ENCODE measurements around the gene HERC3. TPM values are rescaled to one million over a fixed set of nuclear protein-coding genes. Genes with fewer than 3 reads are reported as not detected.
"Not testable (repeated sequence)": the region's sequence is repeated elsewhere in the genome, so short reads cannot be mapped to it uniquely, and the experiment has no call there.

HERC3 gene
- polyA plus RNA-seq, 3 donors, result 30.5 to 36.9 (median 36.7) TPM

GRCh38 chr4:88609387-88609786 is 17.1 kb downstream of the HERC3 start:
- Mint-ChIP-seq H3K36me3 (peaks cover 62 to 76% of the 10 kb centered on the region in 2 donors), H3K27ac (peak overlapping the region in 6 of 7 donors; percentile 18 to 76 (median 55)), H3K4me1 (peaks cover 44% of the 10 kb centered on the region), H3K4me3 (no peak overlapping the region), H3K9me3 (peaks cover 0 to 10% (median 6%) of the 10 kb centered on the region in 7 donors), H3K27me3 (ENCODE audit: low read depth in 3 of 3) (no peaks in the 10 kb centered on the region)
- H2AFZ ChIP-seq (ENCODE audit: insufficient read depth, low read depth, low read length, poor library complexity, severe bottlenecking), result no peak overlapping the region
- no peak overlapping the region for H3K4me3 ChIP-seq (replicated peaks in 1 of 3; ENCODE audit: low read depth in 2 of 3, low read length in 3 of 3)
- H3K9me3 ChIP-seq (replicated peaks in 1 of 2; ENCODE audit: control insufficient read depth in 1 of 2, insufficient read depth in 1 of 2, low read length in 2 of 2), result peaks cover 0 to 3% of the 10 kb centered on the region in 2 donors
- intact Hi-C loops (cut with micrococcal nuclease), result no loop called here
- H3K4me2 ChIP-seq (replicated peaks; ENCODE audit: extremely low read depth, low read length, poor library complexity, severe bottlenecking), result no peak overlapping the region
- peak overlapping the region in 1 of 2 donors; percentile 63 for H3K27ac ChIP-seq (ENCODE audit: low read depth in 1 of 2, low read length in 2 of 2)
- no peak for TF ChIP-seq CTCF (IDR thresholded peaks at IDR 0.05)
- H3K9ac ChIP-seq (ENCODE audit: insufficient read depth, low read length, poor library complexity, severe bottlenecking), result no peak overlapping the region
- H3K79me2 ChIP-seq (ENCODE audit: insufficient read depth, low read length), result peaks cover 68% of the 10 kb centered on the region
- peak in 2 of 3 donors; percentile 37 to 53 for DNase-seq
- H3K4me1 ChIP-seq (ENCODE audit: control insufficient read depth in 1 of 2, insufficient read depth in 2 of 2, low read length in 2 of 2), result peaks cover 13 to 14% of the 10 kb centered on the region in 2 donors
- H3K27me3 ChIP-seq (ENCODE audit: control insufficient read depth in 2 of 2, insufficient read depth in 2 of 2, low read length in 2 of 2), result no peaks in the 10 kb centered on the region
- WGBS (ENCODE audit: insufficient coverage), result 100% methylated on average over 2 of the region's 3 CpGs
- H4K20me1 ChIP-seq (ENCODE audit: insufficient read depth, low read length), result peaks cover 97% of the 10 kb centered on the region
- peaks cover 36 to 79% of the 10 kb centered on the region in 2 donors for H3K36me3 ChIP-seq (replicated peaks in 1 of 2; ENCODE audit: control insufficient read depth in 1 of 2, insufficient read depth in 2 of 2, low read length in 2 of 2)

DNA sequence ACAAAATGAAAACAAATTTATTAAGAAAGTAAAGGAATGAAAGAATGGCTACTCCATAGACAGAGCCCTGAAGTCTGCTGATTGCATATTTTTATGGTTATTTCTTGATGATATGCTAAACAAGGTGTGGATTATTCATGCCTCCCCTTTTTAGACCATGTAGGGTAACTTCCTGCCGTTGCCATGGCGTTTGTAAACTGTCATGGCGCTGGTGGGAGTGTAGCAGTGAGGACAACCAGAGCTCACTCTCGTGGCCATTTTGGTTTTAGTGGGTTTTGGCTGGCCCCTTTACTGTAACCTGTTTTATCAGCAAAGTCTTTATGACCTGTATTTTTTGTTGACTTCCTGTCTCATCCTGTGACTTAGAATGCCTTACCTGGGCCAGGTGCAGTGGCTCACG is 17.5 kb downstream of the HERC3 start:
- Mint-ChIP-seq H3K4me1 (peaks cover 41% of the 10 kb centered on the region), H3K27ac (peak overlapping the region in 6 of 7 donors; percentile 18 to 76 (median 55)), H3K36me3 (peaks cover 62 to 76% of the 10 kb centered on the region in 2 donors)
- H3K4me3 Mint-ChIP-seq; H3K4me3 ChIP-seq (replicated peaks in 1 of 3; ENCODE audit: low read depth in 2 of 3, low read length in 3 of 3); intact Hi-C loops (cut with micrococcal nuclease); H3K27me3 ChIP-seq (ENCODE audit: control insufficient read depth in 2 of 2, insufficient read depth in 2 of 2, low read length in 2 of 2); H3K9me3 ChIP-seq (replicated peaks in 1 of 2; ENCODE audit: control insufficient read depth in 1 of 2, insufficient read depth in 1 of 2, low read length in 2 of 2); H3K27me3 Mint-ChIP-seq (ENCODE audit: low read depth in 3 of 3); H3K9me3 Mint-ChIP-seq; H2AFZ ChIP-seq (ENCODE audit: insufficient read depth, low read depth, low read length, poor library complexity, severe bottlenecking); DNase-seq; H3K9ac ChIP-seq (ENCODE audit: insufficient read depth, low read length, poor library complexity, severe bottlenecking); H3K4me2 ChIP-seq (replicated peaks; ENCODE audit: extremely low read depth, low read length, poor library complexity, severe bottlenecking): not testable (repeated sequence)
- Histone ChIP-seq H3K36me3 (replicated peaks in 1 of 2; ENCODE audit: control insufficient read depth in 1 of 2, insufficient read depth in 2 of 2, low read length in 2 of 2) (peaks cover 36 to 79% of the 10 kb centered on the region in 2 donors), H3K4me1 (ENCODE audit: control insufficient read depth in 1 of 2, insufficient read depth in 2 of 2, low read length in 2 of 2) (peaks cover 13 to 14% of the 10 kb centered on the region in 2 donors), H3K27ac (ENCODE audit: low read depth in 1 of 2, low read length in 2 of 2) (peak overlapping the region in 1 of 2 donors; percentile 63), H3K79me2 (ENCODE audit: insufficient read depth, low read length) (peaks cover 68% of the 10 kb centered on the region), H4K20me1 (ENCODE audit: insufficient read depth, low read length) (peaks cover 97% of the 10 kb centered on the region)
- 100% methylated on average over 5 of the region's 5 CpGs for WGBS (ENCODE audit: insufficient coverage)
